Epithelial cell of umbilical artery (primary cell): ENCODE results near the gene FAM124B. TPM values are rescaled to one million over a fixed set of nuclear protein-coding genes. Genes with fewer than 3 reads are reported as not detected.

Source experiments
- total RNA-seq: library from RNA; depleted of rRNA; stranded (reverse); fragments of >200 nt; gene quantifications from 2 replicates; pipeline ENCODE4 v1.2.3, GENCODE V29; 2014

FAM124B gene, protein sequence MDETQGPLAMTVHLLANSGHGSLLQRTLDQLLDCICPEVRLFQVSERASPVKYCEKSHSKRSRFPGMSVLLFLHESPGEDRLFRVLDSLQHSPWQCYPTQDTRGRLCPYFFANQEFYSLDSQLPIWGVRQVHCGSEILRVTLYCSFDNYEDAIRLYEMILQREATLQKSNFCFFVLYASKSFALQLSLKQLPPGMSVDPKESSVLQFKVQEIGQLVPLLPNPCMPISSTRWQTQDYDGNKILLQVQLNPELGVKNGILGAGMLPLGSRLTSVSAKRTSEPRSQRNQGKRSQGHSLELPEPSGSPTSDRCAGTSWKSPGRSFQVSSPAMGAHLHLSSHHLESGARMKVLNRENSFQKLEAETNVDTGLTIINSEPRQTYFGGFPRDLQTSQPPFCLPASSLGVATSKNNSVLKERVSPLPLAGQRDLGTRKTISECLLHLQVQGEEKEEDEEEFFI
- total RNA-seq: 134 and 155 TPM in 2 replicates

GRCh38 chr2:224401641-224402342 is at the start of gene FAM124B:
FAM124B (minus strand) TSS chr2:224402107; CDS start chr2:224401768, 339 bp downstream.

Other genes starting within 250 kb of the FAM124B start
- gene CUL3, start 183.3 kb upstream of the FAM124B start, total RNA-seq: 58.8 and 65.9 TPM in 2 replicates